H1 (cell line): ENCODE results near the gene SGO1. TPM values are rescaled to one million over a fixed set of nuclear protein-coding genes. Genes with fewer than 3 reads are reported as not detected.

ENCODE experiments used
- CTCF ChIA-PET: fragments of 300-600 bp; sonication (Branson Sonifier 250); formaldehyde crosslinking; loops from one replicate; lab custom pipeline; 2021; ENCODE audit not compliant: partially characterized antibody; lab: Charles Lee
- POLR2A ChIA-PET: fragments of 300-600 bp; sonication (Branson Sonifier 250); formaldehyde crosslinking; loops from one replicate; lab custom pipeline; 2021; ENCODE audit warnings: inconsistent platforms; ENCODE audit not compliant: partially characterized antibody; lab: Charles Lee
- DNase-seq, 2 experiments: peaks; one replicate each; pipeline versions ENCODE4 v3.0.0 to v3.0.0-alpha.2; 2010 to 2022; ENCODE audit warnings: low spot score in 2 of 2, low read depth in 1 of 2, mixed read lengths in 1 of 2
- FAIRE-seq: peaks from 2 replicates; lab custom pipeline; 2011; peaks lifted over from hg19 to GRCh38; lab: Jason Lieb, UNC
- H2AFZ ChIP-seq: 2 replicates; pipeline ENCODE4 v1.8.1; 2012; ENCODE audit warnings: low read length, inconsistent platforms
- H2AK5ac ChIP-seq: 2 replicates; pipeline ENCODE4 v1.6.1; 2013; ENCODE audit warnings: low read depth, low read length
- H2BK120ac ChIP-seq: replicated peaks from 2 replicates; pipeline ENCODE3; 2013; ENCODE audit warnings: low read depth, low read length, inconsistent platforms
- H2BK12ac ChIP-seq: 2 replicates; pipeline ENCODE4 v1.6.1; 2013; ENCODE audit warnings: low read depth, low read length
- H2BK15ac ChIP-seq: 2 replicates; pipeline ENCODE4 v1.6.1; 2013; ENCODE audit warnings: low read length
- H2BK20ac ChIP-seq: 2 replicates; pipeline ENCODE4 v1.6.1; 2013; ENCODE audit warnings: low read length
- H2BK5ac ChIP-seq: 2 replicates; pipeline ENCODE4 v1.6.1; 2013; ENCODE audit warnings: low read depth, low read length
- H3K14ac ChIP-seq: 2 replicates; pipeline ENCODE4 v1.6.1; 2013; ENCODE audit warnings: inconsistent platforms; ENCODE audit not compliant: insufficient read length
- H3K18ac ChIP-seq: 2 replicates; pipeline ENCODE4 v1.6.1; 2013; ENCODE audit warnings: low read length; ENCODE audit errors: extremely low read depth
- H3K23ac ChIP-seq: 2 replicates; pipeline ENCODE4 v1.6.1; 2013; ENCODE audit warnings: inconsistent platforms; ENCODE audit not compliant: insufficient read length
- H3K23me2 ChIP-seq: 2 replicates; pipeline ENCODE4 v1.6.1; 2013; ENCODE audit warnings: low read depth, low read length
- H3K27ac ChIP-seq: 2 replicates; pipeline ENCODE4 v1.6.1; 2011; ENCODE audit warnings: low read depth, low read length, inconsistent platforms
- H3K27me3 ChIP-seq, 4 experiments: replicated peaks in 1 of 4; 1 replicate in 1 of 4; 2 replicates in 3 of 4; pipeline versions ENCODE4 v1.6.1 to v1.8.1; 2011 to 2013; ENCODE audit warnings: low read length in 3 of 4, mild to moderate bottlenecking in 3 of 4, inconsistent platforms in 2 of 4, mixed read lengths in 2 of 4, moderate library complexity in 1 of 4; ENCODE audit not compliant: control insufficient read depth in 3 of 4, insufficient read depth in 3 of 4; ENCODE audit errors: extremely low read depth in 1 of 4
- H3K36me3 ChIP-seq, 4 experiments: 2 replicates each; pipeline versions ENCODE4 v1.6.1 to v1.8.1; 2011 to 2013; ENCODE audit warnings: mild to moderate bottlenecking in 4 of 4, low read length in 3 of 4, moderate library complexity in 2 of 4, control low read depth in 1 of 4, inconsistent platforms in 1 of 4; ENCODE audit not compliant: insufficient read depth in 4 of 4, control insufficient read depth in 2 of 4
- H3K4ac ChIP-seq: replicated peaks from 2 replicates; pipeline ENCODE3; 2013; ENCODE audit warnings: low read length, low read depth, mixed read lengths, inconsistent platforms; ENCODE audit not compliant: insufficient read length
- H3K4me1 ChIP-seq, 4 experiments: replicated peaks in 1 of 4; 1 replicate in 1 of 4; 2 replicates in 3 of 4; pipeline versions ENCODE4 v1.6.1 to v1.8.1; 2011 to 2013; ENCODE audit warnings: low read length in 3 of 4, inconsistent platforms in 2 of 4, mixed read lengths in 1 of 4; ENCODE audit not compliant: insufficient read depth in 4 of 4, control insufficient read depth in 3 of 4
- H3K4me2 ChIP-seq, 2 experiments: 2 replicates each; pipeline versions ENCODE4 v1.6.1 to v1.8.1; 2011 to 2013; ENCODE audit warnings: low read depth in 2 of 2, low read length in 2 of 2, control low read depth in 1 of 2, inconsistent platforms in 1 of 2, mild to moderate bottlenecking in 1 of 2; ENCODE audit not compliant: insufficient read depth in 1 of 2
- H3K4me3 ChIP-seq, 4 experiments: fragments of 200-600, 300-600 bp in 1 of 4; sonication (generic), shearing (Covaris generic), sonication (Bioruptor Twin) in 1 of 4; 2 replicates each; pipeline versions ENCODE4 v1.5.1 to v1.8.1; 2011 to 2016; ENCODE audit warnings: low read length in 4 of 4, low read depth in 3 of 4, control low read depth in 2 of 4, inconsistent platforms in 2 of 4, mild to moderate bottlenecking in 2 of 4, mixed read lengths in 1 of 4, moderate library complexity in 1 of 4; ENCODE audit not compliant: insufficient read depth in 2 of 4; ENCODE audit errors: extremely low read depth in 1 of 4
- H3K56ac ChIP-seq: replicated peaks from 2 replicates; pipeline ENCODE3; 2013; ENCODE audit warnings: low read depth, mild to moderate bottlenecking, mixed read lengths, low read length, inconsistent platforms; ENCODE audit not compliant: insufficient read length
- H3K79me1 ChIP-seq: 2 replicates; pipeline ENCODE4 v1.6.1; 2013; ENCODE audit warnings: low read depth, low read length, control low read depth
- H3K79me2 ChIP-seq, 2 experiments: 2 replicates each; pipeline versions ENCODE4 v1.6.1 to v1.8.1; 2012 to 2013; ENCODE audit warnings: low read length in 2 of 2, mild to moderate bottlenecking in 2 of 2, inconsistent platforms in 1 of 2; ENCODE audit not compliant: insufficient read depth in 2 of 2, control insufficient read depth in 1 of 2
- H3K9ac ChIP-seq, 4 experiments: replicated peaks in 1 of 4; 1 replicate in 1 of 4; 2 replicates in 3 of 4; pipeline versions ENCODE4 v1.6.1 to v1.8.1; 2011 to 2013; ENCODE audit warnings: low read depth in 3 of 4, low read length in 3 of 4, control low read depth in 2 of 4, mild to moderate bottlenecking in 2 of 4, moderate library complexity in 2 of 4, inconsistent platforms in 1 of 4; ENCODE audit errors: extremely low read depth in 1 of 4
- H3K9me3 ChIP-seq, 2 experiments: 2 replicates each; pipeline versions ENCODE4 v1.6.1 to v1.8.1; 2012 to 2013; ENCODE audit warnings: mild to moderate bottlenecking in 2 of 2, moderate library complexity in 2 of 2, control low read depth in 1 of 2, inconsistent platforms in 1 of 2, low read depth in 1 of 2, low read length in 1 of 2, mixed read lengths in 1 of 2; ENCODE audit not compliant: insufficient read depth in 2 of 2
- H4K20me1 ChIP-seq, 2 experiments: replicated peaks in 1 of 2; 2 replicates each; pipeline versions ENCODE3 to v1.8.1; 2011 to 2013; ENCODE audit warnings: inconsistent platforms in 2 of 2, low read length in 2 of 2, mild to moderate bottlenecking in 1 of 2; ENCODE audit not compliant: insufficient read depth in 2 of 2, control insufficient read depth in 1 of 2
- H4K5ac ChIP-seq: 2 replicates; pipeline ENCODE4 v1.6.1; 2013; ENCODE audit warnings: low read length, low read depth, mixed read lengths, inconsistent platforms; ENCODE audit not compliant: insufficient read length
- H4K8ac ChIP-seq: 2 replicates; pipeline ENCODE4 v1.8.0; 2013; ENCODE audit warnings: mild to moderate bottlenecking, moderate library complexity, low read length, inconsistent platforms; ENCODE audit not compliant: insufficient read depth; ENCODE audit errors: extremely low read depth
- H4K91ac ChIP-seq: replicated peaks from 2 replicates; pipeline ENCODE3; 2013; ENCODE audit warnings: low read length, mixed read lengths, inconsistent platforms; ENCODE audit not compliant: insufficient read length
- RBBP5 ChIP-seq: IDR thresholded peaks from 2 replicates; pipeline ENCODE4 v1.7.1; 2012; ENCODE audit warnings: low read depth, mild to moderate bottlenecking, inconsistent platforms, low read length, moderate library complexity, borderline replicate concordance
- TEAD4 ChIP-seq: IDR thresholded peaks from 2 replicates; pipeline ENCODE4 v1.6.1; 2012; ENCODE audit warnings: low read depth, low read length, inconsistent platforms, mixed read lengths
- WGBS, 2 experiments: shearing (Covaris generic) in 1 of 2; methylation state at CpG; one replicate each; pipeline versions ENCODE4 v1.1.6 to v1.1.7; 2013 to 2015; ENCODE audit warnings: low lambda C conversion rate in 2 of 2, mixed read lengths in 2 of 2, inconsistent platforms in 1 of 2, low coverage in 1 of 2, missing lambda C conversion rate in 1 of 2; ENCODE audit not compliant: insufficient replicate concordance in 2 of 2, insufficient coverage in 1 of 2, insufficient read length in 1 of 2; ENCODE audit errors: extremely low coverage in 1 of 2, missing lambda C conversion rate in 1 of 2; 5-methylcytosine and 5-hydroxymethylcytosine counted together
- polyA plus RNA-seq, 7 experiments: library from polyadenylated mRNA; depleted of rRNA in 3 of 7; stranded (reverse) in 5 of 7; unstranded in 2 of 7; fragments of >200 nt in 5 of 7; fragments of 200-250 nt in 2 of 7; gene quantifications; 1 replicate in 5 of 7; 2 replicates in 1 of 7; 4 replicates in 1 of 7; pipeline versions ENCODE4 v1.2.1 to v1.2.3, GENCODE V29; 2011 to 2013; ENCODE audit warnings: missing spikeins in 2 of 7, mixed read lengths in 2 of 7
- total RNA-seq: library from RNA; stranded (reverse); fragmentation: NEBNext Ultra II Directional; extraction: Animal tissue kit (Norgen Biotek cat#: 25700); gene quantifications from 2 replicates; pipeline ENCODE4 v1.2.1, GENCODE V29; 2021

SGO1 gene
- total and polyA plus RNA-seq, 2 of the 8 experiments (the other 6 are each of a cell fraction or from before 2014, with no cell fraction given) = 6.9 to 36.4 TPM

GRCh38 chr3:20143519-20143918 is 42.5 kb downstream of the SGO1 start:
- H2BK12ac ChIP-seq = no peak overlapping the region
- POLR2A ChIA-PET = no interaction called here
- TF ChIP-seq TEAD4 (no peak), RBBP5 (no peak)

More at GRCh38 chr3:20143519-20143918, 42.5 kb downstream of the SGO1 start:
- Histone ChIP-seq H2AK5ac (no peak overlapping the region), H2BK20ac (no peak overlapping the region), H4K8ac (no peak overlapping the region), H3K18ac (no peak overlapping the region), H3K4me3 (no peak overlapping the region), H2BK15ac (no peak overlapping the region), H4K5ac (no peak overlapping the region), H3K79me2 (no peaks in the 10 kb centered on the region), H3K27me3 (no peaks in the 10 kb centered on the region), H4K91ac (no peak overlapping the region), H3K36me3 (no peaks in the 10 kb centered on the region), H3K4me2 (no peak overlapping the region), H4K20me1 (no peaks in the 10 kb centered on the region), H3K27ac (no peak overlapping the region), H3K9me3 (no peaks in the 10 kb centered on the region), H3K9ac (no peak overlapping the region), H3K56ac (no peak overlapping the region), H2BK120ac (no peak overlapping the region), H3K23ac (no peak overlapping the region), H3K79me1 (no peaks in the 10 kb centered on the region), H2BK5ac (no peak overlapping the region), H3K14ac (no peak overlapping the region), H3K4ac (no peak overlapping the region), H3K4me1 (no peaks in the 10 kb centered on the region; a peak in 1 of 7 replicates), H2AFZ (no peak overlapping the region), H3K23me2 (0 out of 2 replicates have a peak, but pooled peaks cover 2% of the 10 kb centered on the region)
- no peak for FAIRE-seq
- no peak for DNase-seq
- WGBS, 2 experiments = 91% methylated on average over 2 of the region's 2 CpGs; no CpG with 5 or more reads in 1 of the 2 experiments
- CTCF ChIA-PET = no interaction called here
